Activated CD8-positive, alpha-beta memory T cell treated with anti-CD3 and anti-CD28 coated beads for 1 hour (primary cell): Measurements from ENCODE around the gene KCNIP4.

Experiments used
- DNase-seq, 2 donors: peaks; one replicate each; pipeline ENCODE4 v3.0.0-alpha.2; 2020; ENCODE audit warnings: low read depth in 1 of 2; ENCODE audit errors: extremely low read depth in 1 of 2

KCNIP4 gene

GRCh38 chr4:20889901-20890300 is 1058.7 kb downstream of the KCNIP4 start:
- no peak for DNase-seq

GRCh38 chr4:20883677-20884076 is 1064.9 kb downstream of the KCNIP4 start:
- DNase-seq = no peak

- no peak for DNase-seq
Measured at GRCh38 chr4:20883231-20883630, 1065.3 kb downstream of the KCNIP4 start.

GRCh38 chr4:20882500-20882899 is 1066.1 kb downstream of the KCNIP4 start:
- DNase-seq = no peak

- DNase-seq = no peak
Measured at GRCh38 chr4:20881658-20882057, 1066.9 kb downstream of the KCNIP4 start.

GRCh38 chr4:20878806-20879205 is 1069.8 kb downstream of the KCNIP4 start:
- no peak for DNase-seq

GRCh38 chr4:20870436-20870835 is 1078.1 kb downstream of the KCNIP4 start:
- no peak for DNase-seq

GRCh38 chr4:20868108-20868507 is 1080.5 kb downstream of the KCNIP4 start:
- no peak for DNase-seq

GRCh38 chr4:20860878-20861277 is 1087.7 kb downstream of the KCNIP4 start:
- no peak for DNase-seq

- no peak for DNase-seq
Measured at GRCh38 chr4:20859097-20859781, 1089.3 kb downstream of the KCNIP4 start.

- DNase-seq = no peak
Measured at GRCh38 chr4:20857081-20857480, 1091.5 kb downstream of the KCNIP4 start.

GRCh38 chr4:20847124-20847747 is 1101.3 kb downstream of the KCNIP4 start:
- DNase-seq = no peak

- no peak for DNase-seq
Measured at GRCh38 chr4:20844311-20844710, 1104.3 kb downstream of the KCNIP4 start.

- no peak for DNase-seq
Measured at GRCh38 chr4:20840648-20841190, 1107.9 kb downstream of the KCNIP4 start.

GRCh38 chr4:20839957-20840356 is 1108.6 kb downstream of the KCNIP4 start:
- no peak for DNase-seq

- DNase-seq = no peak
Measured at GRCh38 chr4:20838476-20838875, 1110.1 kb downstream of the KCNIP4 start.

- no peak for DNase-seq
Measured at GRCh38 chr4:20832826-20833225, 1115.7 kb downstream of the KCNIP4 start.

- DNase-seq = no peak
Measured at GRCh38 chr4:20831746-20832145, 1116.8 kb downstream of the KCNIP4 start.

- no peak for DNase-seq
Measured at GRCh38 chr4:20829617-20830357, 1118.8 kb downstream of the KCNIP4 start.

- no peak for DNase-seq
Measured at GRCh38 chr4:20825505-20825904, 1123.1 kb downstream of the KCNIP4 start.

GRCh38 chr4:20816287-20816686 is 1132.3 kb downstream of the KCNIP4 start:
- DNase-seq = no peak

GRCh38 chr4:20813700-20814099 is 1134.9 kb downstream of the KCNIP4 start:
- DNase-seq = no peak
